ENCODE results near the gene SLC6A12.

SLC6A12 gene

GRCh38 chr12:159156-159782, 54.7 kb downstream of the SLC6A12 start:
- no peak for DNase-seq

- DNase-seq = no peak
These were observed 56.3 kb downstream of the SLC6A12 start for GRCh38 chr12:157644-158043.

GRCh38 chr12:156945-157344, 57.0 kb downstream of the SLC6A12 start:
- no peak for DNase-seq

- no peak for DNase-seq
These were observed 58.3 kb downstream of the SLC6A12 start for GRCh38 chr12:155646-156045.

GRCh38 chr12:155006-155405, 59.0 kb downstream of the SLC6A12 start:
- no peak for DNase-seq

GRCh38 chr12:154058-154457, 59.9 kb downstream of the SLC6A12 start:
- DNase-seq = no peak

GRCh38 chr12:153080-153746, 60.7 kb downstream of the SLC6A12 start:
- peak; percentile 83 for DNase-seq

- no peak for DNase-seq
These were observed 61.5 kb downstream of the SLC6A12 start for GRCh38 chr12:152440-152839.

GRCh38 chr12:151579-151978, 62.4 kb downstream of the SLC6A12 start:
- no peak for DNase-seq

GRCh38 chr12:148676-149416, 65.1 kb downstream of the SLC6A12 start:
- no peak for DNase-seq

GRCh38 chr12:147242-147641, 66.7 kb downstream of the SLC6A12 start:
- no peak for DNase-seq

GRCh38 chr12:145369-145960, 68.5 kb downstream of the SLC6A12 start:
- no peak for DNase-seq

GRCh38 chr12:144650-145284, 69.2 kb downstream of the SLC6A12 start:
- DNase-seq = no peak

GRCh38 chr12:143964-144649, 69.8 kb downstream of the SLC6A12 start:
- no peak for DNase-seq

GRCh38 chr12:140162-140561, 73.8 kb downstream of the SLC6A12 start:
- no peak for DNase-seq
